GM21717 (cell line): Measurements from ENCODE around the gene PPOX.
A peak's percentile ranks its signal among the peaks of the same experiment; 100 is the strongest.

ENCODE experiments used
- ATAC-seq: cut with Tn5 transposase; IDR thresholded peaks from one replicate; pipeline ENCODE4 v1.9.1; 2021; ENCODE audit warnings: mild to moderate bottlenecking, moderate library complexity; ENCODE audit not compliant: unreplicated experiment

Gene PPOX

DNA sequence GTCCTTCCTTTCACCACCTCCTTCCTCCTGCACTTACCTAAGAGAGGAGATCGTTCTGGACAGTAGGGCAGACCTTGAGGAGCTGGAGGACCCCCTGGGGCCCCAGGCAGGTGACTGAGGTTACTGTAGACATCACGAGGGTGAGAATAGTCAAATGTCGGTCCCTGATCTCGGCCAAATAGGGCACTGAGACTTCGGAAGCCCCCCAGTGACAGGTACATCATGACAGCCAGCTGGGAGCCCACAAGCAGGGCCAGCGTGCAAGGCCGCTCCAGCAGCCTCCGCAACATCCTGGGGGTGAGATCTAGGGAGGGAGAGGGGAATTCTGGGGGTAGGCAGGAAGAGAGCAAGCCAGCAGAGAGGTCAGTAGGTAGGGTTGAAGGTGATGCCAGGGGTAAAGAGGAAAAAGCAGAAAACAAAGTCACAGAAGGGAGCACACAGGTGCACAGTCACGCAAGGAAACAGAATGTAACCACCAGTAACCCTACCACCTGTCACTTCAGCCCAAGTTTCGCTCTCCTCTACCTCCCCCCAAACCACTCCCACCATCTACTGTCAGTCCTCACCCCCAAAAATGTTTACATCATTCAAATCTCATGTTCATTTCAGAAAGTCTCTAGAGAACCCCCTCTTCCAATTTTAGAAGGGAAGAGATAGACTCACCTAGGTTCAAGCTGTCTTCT, 9.7 kb downstream of the PPOX start:
- ATAC-seq = no peak

DNA sequence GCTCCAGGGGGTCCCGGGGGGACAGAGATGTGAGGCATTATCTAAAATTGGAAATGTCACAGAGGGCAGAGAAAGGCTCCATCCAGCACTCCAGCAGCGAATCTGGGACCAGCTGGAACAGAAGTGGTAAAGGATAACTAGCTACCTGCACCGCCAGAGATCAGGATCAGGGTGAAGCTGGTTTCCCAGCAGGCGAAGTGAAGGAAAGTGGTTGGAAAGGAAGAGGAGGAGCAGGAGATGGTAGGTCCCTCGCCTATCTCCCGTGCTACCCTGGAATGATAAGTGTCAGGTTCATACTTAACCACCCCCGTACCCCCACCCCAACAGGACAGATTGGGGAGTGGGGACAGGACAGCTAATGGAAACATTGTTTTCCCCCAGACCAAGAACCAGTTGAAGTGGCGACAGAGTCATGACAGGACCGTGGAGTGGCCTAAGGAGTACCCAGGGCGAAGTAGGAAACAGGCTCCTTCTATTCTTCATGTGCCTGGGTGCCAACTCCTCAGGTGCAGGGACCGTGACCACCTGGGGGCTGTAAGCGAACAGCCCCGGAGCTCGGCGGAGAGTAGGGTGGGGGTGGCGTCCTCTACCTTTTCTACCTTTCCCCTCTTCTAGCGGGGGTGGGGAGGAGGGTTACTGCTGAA, 10.4 kb downstream of the PPOX start:
- ATAC-seq = peak; percentile 8

DNA sequence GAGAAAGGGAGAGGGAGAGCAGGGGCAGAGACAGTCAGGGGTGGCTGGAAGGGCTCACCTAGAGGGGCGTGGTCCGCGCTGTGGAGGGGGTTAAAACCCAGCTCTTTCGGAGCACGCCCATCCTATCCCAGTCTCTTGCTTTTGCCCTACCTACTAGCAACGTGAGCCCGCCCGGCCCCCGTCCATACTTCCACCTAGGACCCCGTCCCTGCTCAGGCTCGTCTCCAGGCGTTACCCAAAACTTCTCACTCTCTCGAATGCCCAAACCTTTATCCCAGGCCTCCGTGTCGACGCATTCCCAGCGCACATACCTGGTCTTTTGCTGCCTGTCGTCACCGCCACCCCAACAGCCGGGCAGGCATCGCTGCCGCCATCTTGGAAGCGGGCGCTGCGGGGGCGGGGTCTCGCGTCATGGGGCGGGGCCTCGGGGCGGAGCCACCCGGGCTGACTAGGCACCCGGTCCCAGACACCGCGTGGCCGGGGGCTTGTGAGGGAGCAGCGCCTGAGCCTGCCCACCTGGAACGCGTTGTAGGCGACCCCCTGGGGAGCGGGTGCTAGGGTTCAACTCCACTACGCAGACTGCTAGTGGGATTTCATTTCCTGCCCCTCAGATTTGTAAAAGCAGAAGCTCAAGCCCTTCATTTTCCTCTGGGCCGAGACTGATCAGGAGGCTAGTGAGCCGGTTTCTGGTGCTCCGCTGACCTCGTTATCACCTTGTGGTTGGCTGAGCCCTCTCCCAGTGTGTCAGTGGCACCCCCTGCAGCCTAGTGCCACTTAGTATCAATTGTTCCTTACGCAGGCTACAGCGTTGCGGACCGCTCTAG, 11.1 kb downstream of the PPOX start, which contains the start of gene B4GALT3:
Gene B4GALT3 (minus strand): TSS at position 396 of the 824 bp plus-strand sequence. CDS start 1,447 bp downstream, outside the sequence.
- ATAC-seq = peak; percentile 69

DNA sequence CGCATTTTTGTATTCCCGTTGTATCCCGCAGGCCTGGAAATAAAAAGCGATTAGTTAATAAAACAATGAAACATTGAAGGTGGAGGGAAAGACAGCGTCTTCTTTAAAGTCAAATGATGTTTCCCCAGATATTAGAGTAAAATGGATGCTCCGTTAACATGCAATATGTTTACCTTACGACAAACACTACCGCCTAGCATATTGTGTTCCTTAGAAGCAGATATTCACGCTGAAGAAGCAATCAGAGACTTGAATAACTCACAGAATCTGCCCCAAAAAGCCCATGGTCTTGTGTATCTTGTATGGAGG, 11.7 kb downstream of the PPOX start:
- no peak for ATAC-seq

DNA sequence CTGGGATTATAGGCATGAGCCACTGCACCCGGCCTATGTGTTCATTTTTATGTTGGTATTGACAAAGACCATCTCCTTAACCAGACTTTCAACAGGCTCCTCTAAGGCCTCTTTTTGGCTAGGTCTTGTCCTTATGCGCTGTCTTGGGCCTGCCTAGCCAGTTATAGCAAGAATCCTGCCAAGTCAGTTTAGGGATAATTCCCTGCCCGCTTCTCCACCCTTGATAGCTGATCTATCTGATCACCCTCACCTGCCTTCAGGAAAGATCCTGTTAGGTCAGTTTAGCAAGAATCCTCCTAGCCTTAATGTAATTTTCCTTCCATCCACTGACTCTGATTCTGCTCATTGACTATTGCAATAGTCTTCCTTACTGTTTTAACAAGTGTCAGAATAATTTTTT, 13.5 kb downstream of the PPOX start:
- no peak for ATAC-seq

DNA sequence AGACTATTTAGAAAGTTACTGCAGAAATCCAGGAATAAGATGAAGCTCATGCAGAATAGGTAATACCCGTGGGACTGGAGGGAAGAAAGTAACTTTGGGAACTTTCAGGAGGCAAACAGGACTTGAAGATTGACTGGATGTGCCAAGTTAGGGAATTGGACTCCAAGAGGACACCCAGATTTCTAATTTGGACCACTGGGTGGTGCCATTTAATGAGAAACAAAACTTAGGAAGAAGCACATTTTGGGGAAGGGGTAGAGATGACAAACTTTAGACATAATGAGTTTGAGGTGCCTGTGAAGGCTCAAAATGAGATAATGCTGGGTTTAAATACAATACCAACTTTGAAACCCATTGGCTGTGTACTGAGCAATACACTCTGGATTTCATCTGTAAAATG, 14.4 kb downstream of the PPOX start:
- no peak for ATAC-seq

DNA sequence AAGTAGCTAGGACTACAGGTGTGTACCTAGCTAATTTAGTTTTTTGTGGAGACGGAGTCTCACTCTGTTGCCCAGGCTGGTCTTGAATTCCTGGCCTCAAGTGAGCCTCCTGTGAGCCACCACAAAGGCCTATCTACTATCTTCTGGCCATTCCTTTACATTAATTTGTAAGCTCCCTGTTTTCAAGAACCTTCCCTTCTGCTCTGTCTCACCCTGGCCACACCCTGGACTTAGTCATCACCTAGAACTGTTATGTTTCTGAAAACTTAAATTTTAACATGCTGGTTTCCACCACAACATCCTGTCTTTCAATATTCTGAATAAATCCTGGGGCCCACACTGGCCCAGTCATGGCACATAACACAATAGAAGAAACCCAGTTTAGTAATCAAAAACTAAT, 16.0 kb downstream of the PPOX start:
- no peak for ATAC-seq

DNA sequence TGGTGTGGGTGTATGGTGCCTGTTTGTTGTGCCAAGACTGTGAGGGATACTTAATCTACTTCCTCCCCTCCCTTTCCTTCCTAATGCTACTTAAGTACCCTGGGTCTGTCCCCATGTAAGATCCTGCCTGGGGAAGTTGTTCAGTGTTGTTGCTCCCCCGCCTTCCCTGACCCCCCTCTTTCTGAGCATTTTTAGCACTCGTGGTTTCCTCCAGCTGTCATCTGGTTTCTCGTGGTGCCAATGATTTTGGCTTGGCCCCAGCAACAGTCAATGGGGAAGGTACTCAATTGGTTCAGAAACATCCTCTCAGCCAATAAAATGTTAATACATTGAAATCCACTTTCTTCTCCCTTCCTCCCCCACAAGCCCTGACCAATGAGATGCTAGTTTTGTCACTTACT, 19.1 kb downstream of the PPOX start:
- ATAC-seq = peak; percentile 60

DNA sequence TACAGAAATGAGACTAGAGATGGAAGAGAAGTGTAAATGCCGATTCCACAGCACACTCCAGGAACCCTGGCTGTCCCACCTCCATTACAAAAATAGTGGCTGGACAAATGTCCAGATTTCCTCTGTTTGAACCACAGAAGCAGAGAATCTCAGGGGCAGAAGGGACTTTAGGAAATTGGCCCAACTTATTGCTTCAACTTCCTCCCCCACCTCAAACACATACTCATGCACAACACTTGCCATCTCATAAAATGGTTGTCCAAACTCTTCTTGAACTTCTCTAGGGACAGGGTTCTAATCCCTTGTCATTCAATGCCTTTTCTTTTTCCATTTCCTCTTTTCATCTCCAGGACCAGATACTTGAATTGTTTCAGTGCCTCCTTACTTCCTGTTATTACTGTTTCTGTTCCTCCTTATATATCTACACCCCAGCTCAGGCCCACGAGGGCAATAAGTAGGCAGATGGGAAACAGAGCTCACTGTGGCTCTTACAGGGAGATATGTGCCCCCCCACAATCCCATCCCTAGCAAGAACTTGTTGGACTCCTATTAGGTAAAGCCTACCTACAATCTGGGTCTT, 19.6 kb downstream of the PPOX start:
- peak; percentile 29 for ATAC-seq

DNA sequence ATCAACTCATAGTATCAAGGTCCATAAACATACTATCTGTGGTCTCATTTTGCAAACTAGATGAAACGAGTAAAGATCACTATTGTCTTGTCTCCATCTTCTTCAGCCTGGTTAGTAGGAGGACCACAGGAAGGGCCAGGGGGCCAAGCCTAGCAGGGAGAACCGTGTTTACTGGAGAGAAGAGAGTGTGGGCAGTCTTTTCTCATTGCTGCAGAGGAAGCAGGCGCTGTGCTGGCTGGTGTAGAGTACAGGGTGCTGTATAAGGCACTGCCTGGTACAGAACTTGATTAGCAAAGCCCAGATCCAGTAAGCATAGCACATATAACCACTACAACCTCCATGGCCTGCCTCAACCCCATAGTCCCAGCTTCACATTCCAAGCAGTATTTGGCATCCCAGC, 21.1 kb downstream of the PPOX start:
- no peak for ATAC-seq

DNA sequence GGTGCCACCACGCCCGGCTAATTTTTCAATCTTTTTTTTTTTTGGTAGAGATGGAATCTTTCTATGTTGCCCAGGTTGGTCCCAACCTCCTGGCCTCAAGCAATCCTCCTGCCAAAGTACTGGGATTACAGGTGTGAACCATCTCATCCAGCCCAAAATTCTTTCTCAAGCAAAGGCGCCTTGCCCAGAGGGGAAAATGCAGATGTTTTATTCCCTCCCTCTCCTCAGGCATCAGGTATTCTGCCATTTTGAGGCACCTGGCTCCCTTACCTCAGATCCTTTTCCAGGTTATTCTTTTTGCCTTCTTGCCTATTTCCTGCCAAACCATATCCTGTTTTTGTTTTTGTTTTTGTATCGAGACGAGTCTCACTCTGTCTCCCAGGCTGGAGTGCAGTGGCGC, 22.2 kb downstream of the PPOX start:
- no peak for ATAC-seq

DNA sequence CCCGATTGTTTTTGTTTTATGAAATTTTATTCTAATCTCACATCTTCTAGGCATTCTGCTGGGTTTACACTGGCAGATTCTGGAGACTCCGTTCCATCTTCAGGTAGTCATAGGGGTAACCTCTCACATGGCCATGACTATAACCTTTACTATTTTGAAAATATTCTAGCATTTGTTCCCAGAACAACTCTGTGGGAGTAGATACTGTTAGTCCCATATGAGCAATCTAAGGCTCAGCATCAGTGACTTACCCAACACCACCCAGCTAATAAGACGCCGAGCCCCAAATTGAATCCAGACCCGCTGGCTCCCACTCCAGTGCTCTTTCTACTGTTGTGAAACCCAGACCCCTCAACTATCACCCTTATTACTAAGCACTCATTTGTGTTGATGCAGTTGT, 22.8 kb downstream of the PPOX start:
- no peak for ATAC-seq

DNA sequence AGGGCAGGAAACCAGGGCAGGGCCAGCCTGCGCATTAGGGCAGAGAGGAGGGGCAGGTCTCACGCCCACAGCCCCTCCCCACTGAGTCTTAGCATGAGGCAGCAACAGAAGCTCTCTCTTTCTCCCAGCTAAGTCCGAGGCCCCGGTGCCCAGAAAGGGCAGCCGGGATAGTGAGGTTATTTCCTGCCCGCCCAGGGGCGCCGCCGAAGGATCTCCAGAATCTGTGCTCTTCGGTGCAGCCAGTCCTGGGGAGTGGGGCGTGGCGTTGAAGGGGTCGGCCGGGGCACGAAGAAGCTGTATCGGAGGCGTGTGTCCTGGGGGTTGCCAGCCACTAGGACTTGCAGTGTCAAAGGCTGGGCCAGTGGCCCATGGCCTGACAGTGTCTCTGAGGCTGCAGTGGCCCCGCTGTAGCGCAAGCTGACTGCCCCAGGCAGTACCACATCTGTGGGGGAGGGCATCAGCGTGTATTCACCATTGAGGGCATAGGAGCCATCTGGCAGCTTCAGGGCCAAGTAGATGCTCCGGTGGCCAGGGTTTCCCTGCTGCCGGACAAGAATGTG, 24.8 kb downstream of the PPOX start:
- no peak for ATAC-seq

DNA sequence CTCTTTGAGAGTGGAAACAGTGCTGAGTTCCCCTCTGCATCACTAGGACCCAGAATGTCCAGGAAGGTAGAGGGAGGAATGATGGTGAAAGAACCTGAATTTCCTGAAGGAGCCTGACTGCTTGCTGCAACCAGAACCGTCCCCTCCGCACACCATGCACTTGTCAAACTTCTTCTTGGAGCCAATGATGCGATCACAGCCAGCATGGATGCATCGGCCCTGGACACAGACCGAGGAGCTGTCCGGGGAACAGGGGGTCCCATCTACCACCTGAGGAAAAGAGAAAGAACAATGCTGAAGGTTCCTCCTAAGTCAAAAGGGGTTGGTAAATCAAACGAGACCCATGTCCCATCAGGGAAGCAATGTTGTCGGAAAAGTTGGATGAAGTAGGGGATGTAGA, 25.7 kb downstream of the PPOX start:
- no peak for ATAC-seq

DNA sequence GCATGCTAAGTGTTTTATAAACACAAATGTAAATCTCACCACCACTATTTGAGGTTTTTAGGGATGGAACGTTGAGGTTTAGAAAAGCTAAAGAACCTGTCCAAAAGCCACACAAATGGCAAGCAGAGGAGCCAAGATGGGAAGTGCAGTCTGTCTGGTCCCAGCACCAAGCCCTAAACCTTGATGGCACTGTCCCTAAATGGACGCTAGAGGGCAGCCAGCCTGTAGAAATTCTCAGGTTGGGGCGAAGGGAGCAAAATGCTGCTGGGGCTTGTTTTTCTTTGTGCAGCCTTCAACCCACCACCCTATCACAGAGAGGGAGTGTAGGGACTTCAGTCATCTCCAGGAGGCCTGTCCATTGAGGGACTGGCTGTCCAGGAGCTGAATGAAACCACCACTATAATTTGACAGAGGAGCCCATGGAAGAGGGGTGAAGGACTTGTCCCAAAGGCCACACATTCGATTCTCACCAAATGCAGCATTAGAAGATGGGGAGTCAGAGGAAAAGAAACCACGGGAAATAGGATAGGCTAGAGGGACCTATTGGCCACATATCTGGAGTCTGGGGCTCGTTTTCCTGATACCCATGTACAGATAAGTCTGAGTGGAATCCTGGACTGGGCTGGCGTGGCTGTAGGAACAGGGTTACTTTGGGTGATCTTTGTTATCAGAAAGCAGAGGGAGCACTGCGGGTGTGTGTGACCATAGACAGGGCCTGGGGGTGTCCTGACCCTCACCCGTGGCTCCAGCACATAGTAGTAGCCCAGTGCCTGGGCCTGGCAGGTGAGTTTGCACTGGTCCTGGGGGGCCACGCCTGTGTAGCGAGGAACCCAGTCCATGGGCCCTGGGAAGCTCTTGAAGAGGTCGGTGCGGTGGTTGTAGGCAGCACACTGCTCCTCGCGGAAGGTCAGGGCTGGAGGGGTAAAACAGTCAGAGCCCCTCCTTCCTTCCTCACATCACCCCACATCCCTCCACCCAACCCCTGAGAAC, 26.5 kb downstream of the PPOX start:
- peak; percentile 69 for ATAC-seq

DNA sequence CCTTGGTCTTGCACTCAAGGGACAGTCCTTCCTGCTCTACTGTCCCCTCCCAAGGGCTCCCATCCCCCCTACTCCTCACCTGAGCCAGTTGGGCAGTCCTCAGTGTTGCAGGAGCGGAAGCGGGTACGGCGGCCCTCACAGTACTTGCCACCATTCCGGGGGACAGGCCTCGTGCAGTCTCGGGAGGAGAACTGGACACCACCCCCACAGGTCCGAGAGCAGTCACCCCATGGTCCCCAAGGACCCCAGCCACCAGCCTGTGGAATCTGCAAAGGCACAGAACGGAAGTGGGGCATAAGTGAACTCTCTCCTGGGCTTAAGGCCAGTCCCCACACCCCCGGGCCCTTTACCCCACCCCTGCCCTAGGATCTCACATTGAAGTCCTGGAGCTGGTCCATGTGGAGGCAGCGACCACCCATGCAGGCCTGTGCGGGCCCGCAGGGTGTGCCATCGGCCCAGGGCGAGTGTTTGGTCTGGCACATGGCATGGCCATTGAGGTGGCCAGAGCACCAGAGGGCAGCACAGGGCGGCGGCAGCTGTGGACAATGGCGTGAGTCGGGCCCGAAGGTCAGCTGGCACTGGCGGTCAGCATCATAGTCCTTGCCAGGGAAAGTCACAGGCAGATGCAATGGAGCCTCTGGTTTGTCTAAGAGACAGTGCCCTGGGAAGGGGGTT, 27.5 kb downstream of the PPOX start:
- no peak for ATAC-seq

DNA sequence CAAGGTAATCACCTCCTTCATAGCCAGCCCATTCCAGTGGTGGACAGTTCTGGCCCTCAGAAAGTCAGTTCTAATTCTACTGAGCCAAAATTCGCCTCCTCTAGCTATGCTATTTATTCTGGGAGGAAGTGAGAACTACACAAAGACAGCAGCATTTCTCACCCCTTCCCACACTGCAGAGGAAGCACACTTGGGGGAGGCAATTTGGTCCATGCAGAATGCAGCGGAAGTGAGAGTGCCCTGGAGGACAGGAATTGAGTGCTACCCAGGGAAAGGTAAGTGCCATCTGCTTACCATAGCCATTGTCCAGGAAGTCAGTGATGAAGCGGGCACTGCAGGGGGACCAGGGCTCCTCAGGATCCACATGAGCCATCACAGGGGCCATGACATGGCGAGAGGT, 28.9 kb downstream of the PPOX start:
- ATAC-seq = no peak

DNA sequence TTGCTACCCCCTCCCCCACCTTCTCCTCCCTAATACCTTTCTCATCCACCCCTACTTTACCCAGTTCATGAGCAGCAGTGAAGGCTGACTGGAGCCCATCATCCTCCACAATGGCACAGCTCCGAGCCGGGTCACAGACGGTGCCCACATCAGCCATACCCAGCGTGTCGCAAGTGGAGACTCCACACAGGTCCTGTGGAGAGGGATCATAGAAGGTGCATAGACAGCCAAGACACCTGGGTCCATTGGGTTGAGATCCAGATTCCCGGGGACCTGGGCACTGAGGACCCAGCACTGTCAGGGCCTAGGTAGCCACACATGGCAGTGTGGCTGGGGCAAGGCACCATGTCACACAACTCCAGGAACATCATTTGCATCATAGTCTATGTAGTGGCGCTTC, 29.9 kb downstream of the PPOX start:
- ATAC-seq = no peak

DNA sequence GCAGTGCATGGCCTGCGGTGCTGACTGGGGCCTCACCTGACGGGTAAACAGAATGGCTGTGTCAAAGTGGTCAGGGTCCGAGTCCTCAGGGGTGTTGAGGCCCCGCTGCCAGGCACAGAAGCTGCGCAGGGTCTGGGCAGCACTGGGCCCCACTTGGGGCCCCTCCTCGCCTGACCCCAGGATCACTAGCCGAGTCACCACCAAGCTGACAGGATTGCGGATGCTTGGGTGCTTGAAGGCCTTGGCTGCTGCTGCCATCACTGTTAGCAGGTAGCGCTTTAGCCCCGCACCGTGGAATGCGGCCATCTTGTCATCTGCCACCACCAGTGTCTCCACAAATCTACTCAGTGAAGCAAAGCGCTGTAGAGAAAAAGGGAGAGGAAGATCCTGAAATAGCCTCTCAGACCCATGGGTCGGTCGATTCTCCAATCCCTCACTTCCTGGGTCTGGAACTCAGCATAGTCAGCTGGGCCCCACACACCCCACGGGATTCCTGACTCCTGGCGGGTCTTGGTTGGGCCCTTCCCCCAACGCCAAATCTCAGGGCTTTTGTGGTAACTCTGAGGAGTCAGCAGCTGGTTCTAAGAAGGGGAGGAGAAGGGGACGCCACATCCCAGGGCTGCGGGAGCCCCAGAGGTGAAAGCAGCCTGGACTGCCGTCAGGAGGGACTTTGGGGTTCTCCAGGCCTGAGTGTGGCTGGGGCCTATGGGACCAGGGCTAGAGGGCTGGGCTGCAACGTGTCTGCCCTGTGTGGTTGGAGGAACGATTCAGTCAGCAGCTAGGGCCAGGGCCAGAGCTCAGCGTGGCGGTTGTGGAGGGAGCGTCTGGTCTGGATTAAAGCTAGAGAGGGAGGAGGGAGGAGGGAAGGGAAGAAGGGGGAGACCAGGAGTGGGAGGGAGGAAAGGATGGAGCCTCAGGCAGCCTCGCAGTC, 30.6 kb downstream of the PPOX start:
- ATAC-seq = no peak
